Ovary (tissue), 9 donors: Measurements from ENCODE around the gene HERC6. TPM values are rescaled to one million over a fixed set of nuclear protein-coding genes. Genes with fewer than 3 reads are reported as not detected.

Experiments
- DNase-seq, 5 donors: peaks; one replicate each; pipeline ENCODE4 v3.0.0-alpha.2; 2019 to 2020
- H3K27ac ChIP-seq, 2 donors: fragments of 200-600 bp; one replicate each; pipeline versions ENCODE4 v1.5.1 to v1.8.0; 2019 to 2022
- H3K27me3 ChIP-seq: fragments of 200-600 bp; one replicate; pipeline ENCODE4 v1.8.0; 2022
- H3K36me3 ChIP-seq: fragments of 200-600 bp; sonication (generic); one replicate; pipeline ENCODE4 v1.5.1; 2019
- H3K4me1 ChIP-seq: one replicate; pipeline ENCODE4 v1.8.1; 2013; ENCODE audit warnings: mild to moderate bottlenecking, moderate library complexity; ENCODE audit not compliant: insufficient read depth
- H3K4me3 ChIP-seq: fragments of 200-600 bp; sonication (generic); one replicate; pipeline ENCODE4 v1.5.1; 2017
- H3K9me3 ChIP-seq, 2 donors: fragments of 200-600 bp in 1 of 2; sonication (generic) in 1 of 2; one replicate each; pipeline versions ENCODE4 v1.5.1 to v1.8.1; 2013 to 2019; ENCODE audit warnings: mild to moderate bottlenecking in 1 of 2, moderate library complexity in 1 of 2
- EP300 ChIP-seq: sonication (generic); formaldehyde crosslinking; IDR thresholded peaks from one replicate; pipeline ENCODE4 v1.6.1; 2017; ENCODE audit warnings: antibody characterized with exemption
- POLR2A ChIP-seq: fragments of 450-650 bp; IDR thresholded peaks from one replicate; pipeline ENCODE4 v1.6.1; 2017; ENCODE audit warnings: antibody characterized with exemption, mild to moderate bottlenecking, moderate library complexity
- WGBS, 3 donors: extraction: QIAGEN DNeasy Blood & Tissue Kit in 1 of 3; methylation state at CpG; one replicate each; pipeline versions ENCODE4 v1.1.5 to v1.1.7; 2013 to 2017; 5-methylcytosine and 5-hydroxymethylcytosine counted together
- intact Hi-C, 4 donors: fragments of 100-400 bp; cut with DNase I; formaldehyde crosslinking; loops; one replicate each; pipeline versions ENCODE4 v1.11.0 to v1.15.1; 2022 to 2023
- polyA plus RNA-seq, 2 donors: library from polyadenylated mRNA; stranded (reverse); fragments of 200-250 nt in 1 of 2; fragments of 350-450 nt in 1 of 2; fragmentation: Illumina TruSeq in 1 of 2; extraction: RNeasy Lipid Tissue Mini Kit (QIAGEN cat#74804) in 1 of 2; gene quantifications; one replicate each; pipeline ENCODE4 v1.2.3, GENCODE V29; 2013 to 2014
- total RNA-seq, 7 donors: library from RNA; depleted of rRNA in 2 of 7; stranded (reverse); fragments of >200 nt in 2 of 7; fragmentation: NEBNext Ultra II Directional in 3 of 7; extraction: Animal tissue kit (Norgen Biotek cat#: 25700) in 3 of 7; gene quantifications; one replicate each; pipeline versions ENCODE4 v1.1.0 to v1.2.4, GENCODE V29; 2016 to 2023
- TF ChIP-seq, protein P1 (sequence below), 3 donors: fragments of 450-650 bp in 2 of 3; fragments of 200-600 bp in 1 of 3; IDR thresholded peaks; one replicate each; pipeline versions ENCODE4 v1.5.1 to v1.8.0; 2016 to 2022; ENCODE audit warnings: antibody characterized with exemption in 3 of 3, mild to moderate bottlenecking in 1 of 3
- donor health status: DM: no; HTN: no; CAD: no; lungs with moderate emphysema.
- donor health status: DM: no; HTN: no; CAD: no.
- donor health status: Bipolar disorder and iron deficiency.
- donor health status: DM: yes; HTN: yes; CAD: no.
- donor health status: DM: no; HTN: no; CAD: no.
- donor health status: DM: yes; HTN: yes; CAD: no.

Gene HERC6
- total and polyA plus RNA-seq, 9 donors, result 9.1 to 24.5 (median 10.8) TPM

DNA sequence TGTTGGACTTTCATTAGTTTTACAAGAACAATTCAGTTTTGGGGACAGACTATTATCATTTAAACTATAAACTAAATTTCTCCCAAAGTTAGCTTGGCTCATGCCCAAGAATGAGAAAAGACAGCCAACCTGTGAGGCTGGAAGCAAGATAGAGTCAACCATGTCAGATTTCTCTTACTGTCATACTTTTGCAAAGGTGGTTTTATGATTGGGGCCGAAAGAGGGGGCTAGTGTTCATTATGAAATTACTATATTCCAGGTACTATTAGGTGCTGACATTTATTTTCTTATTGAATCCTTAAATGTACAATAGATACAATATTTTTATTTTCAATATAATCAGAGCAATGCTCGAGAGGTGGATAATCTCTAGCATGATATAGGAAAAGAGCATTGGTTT lies 30.6 kb downstream of the HERC6 start:
- intact Hi-C loops, result no loop called here

DNA sequence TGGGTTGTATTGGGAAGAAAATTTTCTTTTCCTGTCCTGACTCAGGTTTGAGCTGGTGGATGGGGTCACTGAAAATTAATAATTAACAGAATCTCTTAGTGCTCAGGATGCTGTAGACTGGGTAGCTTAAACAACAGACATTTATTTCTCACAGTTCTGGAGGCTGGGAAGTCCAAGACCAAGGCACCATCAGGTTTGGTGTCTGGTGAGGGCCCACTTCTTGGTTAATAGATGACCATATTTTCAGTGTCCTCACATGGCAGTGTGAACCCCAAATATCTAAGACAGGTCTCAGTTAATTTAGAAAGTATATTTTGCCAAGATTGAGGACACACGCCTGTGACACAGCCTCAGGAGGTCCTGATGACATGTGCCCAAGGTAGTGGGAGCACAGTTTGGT lies 31.1 kb downstream of the HERC6 start:
- intact Hi-C loops, result no loop called here
- TF ChIP-seq POLR2A (no peak), EP300 (no peak)
- TF ChIP-seq, protein P1, sequence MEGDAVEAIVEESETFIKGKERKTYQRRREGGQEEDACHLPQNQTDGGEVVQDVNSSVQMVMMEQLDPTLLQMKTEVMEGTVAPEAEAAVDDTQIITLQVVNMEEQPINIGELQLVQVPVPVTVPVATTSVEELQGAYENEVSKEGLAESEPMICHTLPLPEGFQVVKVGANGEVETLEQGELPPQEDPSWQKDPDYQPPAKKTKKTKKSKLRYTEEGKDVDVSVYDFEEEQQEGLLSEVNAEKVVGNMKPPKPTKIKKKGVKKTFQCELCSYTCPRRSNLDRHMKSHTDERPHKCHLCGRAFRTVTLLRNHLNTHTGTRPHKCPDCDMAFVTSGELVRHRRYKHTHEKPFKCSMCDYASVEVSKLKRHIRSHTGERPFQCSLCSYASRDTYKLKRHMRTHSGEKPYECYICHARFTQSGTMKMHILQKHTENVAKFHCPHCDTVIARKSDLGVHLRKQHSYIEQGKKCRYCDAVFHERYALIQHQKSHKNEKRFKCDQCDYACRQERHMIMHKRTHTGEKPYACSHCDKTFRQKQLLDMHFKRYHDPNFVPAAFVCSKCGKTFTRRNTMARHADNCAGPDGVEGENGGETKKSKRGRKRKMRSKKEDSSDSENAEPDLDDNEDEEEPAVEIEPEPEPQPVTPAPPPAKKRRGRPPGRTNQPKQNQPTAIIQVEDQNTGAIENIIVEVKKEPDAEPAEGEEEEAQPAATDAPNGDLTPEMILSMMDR (IDR thresholded peaks at IDR 0.05), result no peak
- Histone ChIP-seq H3K4me3 (no peak overlapping the region), H3K4me1 (no peaks in the 10 kb centered on the region), H3K27me3 (no peaks in the 10 kb centered on the region), H3K9me3 (no peaks in the 10 kb centered on the region), H3K27ac (no peak overlapping the region), H3K36me3 (no peaks in the 10 kb centered on the region)
- DNase-seq, result no peak
- WGBS, 3 donors, result 96 to 100% (median 98%) methylated on average over 1 of the region's 1 CpG

More for the DNA sequence above, 30.6 kb downstream of the HERC6 start:
- no peaks in the 10 kb centered on the region for H3K9me3 ChIP-seq
- H3K36me3 ChIP-seq, result no peaks in the 10 kb centered on the region
- TF ChIP-seq, protein P1 (IDR thresholded peaks at IDR 0.05), result no peak
- TF ChIP-seq POLR2A, result no peak
- no peak for TF ChIP-seq EP300
- H3K27me3 ChIP-seq, result no peaks in the 10 kb centered on the region
- H3K27ac ChIP-seq, result no peak overlapping the region
- no peak overlapping the region for H3K4me3 ChIP-seq
- no peaks in the 10 kb centered on the region for H3K4me1 ChIP-seq
- 97 to 98% (median 97%) methylated on average over 2 of the region's 2 CpGs for WGBS, 3 donors
- DNase-seq, result no peak

DNA sequence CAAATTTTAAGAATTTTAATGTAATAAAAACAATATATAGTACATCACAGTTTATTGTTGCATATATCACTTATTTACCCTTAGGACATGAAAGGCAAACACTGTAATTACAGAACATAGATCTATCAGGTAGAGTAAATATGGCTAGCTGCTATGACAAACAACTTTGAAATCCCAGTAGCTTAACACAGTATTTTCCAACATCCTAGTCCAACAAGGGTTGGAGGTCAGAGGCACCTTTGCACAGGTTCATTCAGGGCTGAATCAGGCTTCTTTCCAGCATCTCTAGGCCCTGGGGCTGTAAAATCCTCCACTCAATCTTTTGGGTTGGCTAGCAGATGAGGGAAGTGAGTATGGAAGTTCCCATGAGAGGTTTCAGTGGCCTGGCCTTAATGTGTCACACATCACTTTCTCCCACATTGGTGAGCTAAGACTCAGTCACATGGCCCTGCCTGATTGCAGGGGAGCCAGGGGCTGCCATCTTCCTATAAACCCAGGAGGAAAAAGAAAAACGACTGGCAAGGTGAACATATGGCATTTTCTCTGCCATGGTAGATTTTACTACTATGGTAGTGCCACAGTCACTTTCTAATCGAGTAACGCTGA lies 32.9 kb downstream of the HERC6 start:
- WGBS, 3 donors, result 89 to 91% (median 89%) methylated on average over 3 of the region's 3 CpGs
- Histone ChIP-seq H3K4me1 (no peaks in the 10 kb centered on the region), H3K36me3 (no peaks in the 10 kb centered on the region), H3K27me3 (no peaks in the 10 kb centered on the region), H3K9me3 (no peaks in the 10 kb centered on the region), H3K27ac (no peak overlapping the region), H3K4me3 (no peak overlapping the region)
- no peak for TF ChIP-seq POLR2A
- TF ChIP-seq EP300, result no peak
- TF ChIP-seq, protein P1 (IDR thresholded peaks at IDR 0.05), result no peak
- intact Hi-C loops, result no loop called here
- DNase-seq, result no peak

DNA sequence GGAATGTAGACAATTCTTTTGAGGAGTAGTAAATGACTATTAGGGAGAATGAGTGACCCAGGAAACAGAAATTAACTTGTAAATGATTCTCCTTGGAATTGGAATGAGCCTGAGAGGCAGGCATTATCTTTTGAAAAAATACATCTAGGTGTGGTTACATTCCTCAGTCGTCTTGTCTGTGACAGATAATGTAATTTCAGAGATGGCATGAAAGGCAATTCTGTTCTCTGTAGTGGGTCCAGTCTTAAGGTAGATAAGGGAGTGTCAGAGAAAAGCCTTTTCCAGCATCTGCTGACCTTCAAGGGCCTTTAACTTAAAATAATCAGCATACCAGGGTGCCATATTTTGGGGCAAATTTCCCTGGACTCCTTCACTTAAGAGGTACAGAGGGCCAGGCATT lies 35.1 kb downstream of the HERC6 start:
- WGBS, 3 donors, result 73 to 80% (median 79%) methylated on average over 1 of the region's 1 CpG
- H3K36me3 ChIP-seq, result no peaks in the 10 kb centered on the region

More for the DNA sequence above, 35.1 kb downstream of the HERC6 start:
- TF ChIP-seq POLR2A (no peak), EP300 (no peak)
- TF ChIP-seq, protein P1 (IDR thresholded peaks at IDR 0.05), result no peak
- intact Hi-C loops, result no loop called here
- Histone ChIP-seq H3K27me3 (no peaks in the 10 kb centered on the region), H3K9me3 (no peaks in the 10 kb centered on the region), H3K27ac (no peak overlapping the region), H3K4me1 (no peaks in the 10 kb centered on the region), H3K4me3 (no peak overlapping the region)
- DNase-seq, result no peak
